Activated T-cell treated with anti-CD3 and anti-CD28 coated beads, Interleukin-2, amount 50 U/mL, for 24 hours (primary cell): ENCODE measurements around the gene HIPK2.
A peak's percentile ranks its signal among the peaks of the same experiment; 100 is the strongest.

Experiments
- DNase-seq: peaks from one replicate; pipeline ENCODE4 v3.0.0-alpha.2; 2020
- H3K27ac Mint-ChIP-seq: 2 replicates; pipeline ENCODE4 v1.8.0; 2020; ENCODE audit warnings: mild to moderate bottlenecking, mixed read lengths
- H3K27me3 Mint-ChIP-seq: 2 replicates; pipeline ENCODE4 v1.8.0; 2020; ENCODE audit warnings: mixed read lengths
- H3K36me3 Mint-ChIP-seq: 2 replicates; pipeline ENCODE4 v1.8.0; 2020; ENCODE audit warnings: low read depth, mixed read lengths
- H3K4me1 Mint-ChIP-seq: 2 replicates; pipeline ENCODE4 v1.8.0; 2020; ENCODE audit warnings: low read depth, mixed read lengths
- H3K4me3 Mint-ChIP-seq: 2 replicates; pipeline ENCODE4 v1.8.0; 2020; ENCODE audit warnings: mild to moderate bottlenecking, moderate library complexity, mixed read lengths
- H3K9me3 Mint-ChIP-seq: 2 replicates; pipeline ENCODE4 v1.8.0; 2020; ENCODE audit warnings: mixed read lengths

HIPK2 gene

GRCh38 chr7:139804571-139804970 lies 26.8 kb upstream of the HIPK2 start:
- Mint-ChIP-seq H3K4me1 (peaks cover 3% of the 10 kb centered on the region), H3K36me3 (peaks cover 10% of the 10 kb centered on the region), H3K27ac (no peak overlapping the region), H3K9me3 (peaks cover 18% of the 10 kb centered on the region), H3K27me3 (no peaks in the 10 kb centered on the region), H3K4me3 (no peak overlapping the region)
- no peak for DNase-seq

GRCh38 chr7:139799586-139799985 lies 21.8 kb upstream of the HIPK2 start:
- H3K36me3 Mint-ChIP-seq, result peaks cover 7% of the 10 kb centered on the region
- H3K27ac Mint-ChIP-seq, result no peak overlapping the region
- no peak overlapping the region for H3K4me3 Mint-ChIP-seq
- DNase-seq, result no peak
- peaks cover 13% of the 10 kb centered on the region for H3K9me3 Mint-ChIP-seq
- no peaks in the 10 kb centered on the region for H3K27me3 Mint-ChIP-seq
- peaks cover 11% of the 10 kb centered on the region for H3K4me1 Mint-ChIP-seq

GRCh38 chr7:139798892-139799291 lies 21.1 kb upstream of the HIPK2 start:
- no peak overlapping the region for H3K4me3 Mint-ChIP-seq
- H3K9me3 Mint-ChIP-seq, result peaks cover 9% of the 10 kb centered on the region
- H3K27ac Mint-ChIP-seq, result no peak overlapping the region
- H3K4me1 Mint-ChIP-seq, result peaks cover 11% of the 10 kb centered on the region
- no peaks in the 10 kb centered on the region for H3K27me3 Mint-ChIP-seq
- no peak for DNase-seq
- peaks cover 7% of the 10 kb centered on the region for H3K36me3 Mint-ChIP-seq

GRCh38 chr7:139798221-139798620 lies 20.4 kb upstream of the HIPK2 start:
- Mint-ChIP-seq H3K27ac (no peak overlapping the region), H3K9me3 (peaks cover 8% of the 10 kb centered on the region), H3K36me3 (peaks cover 5% of the 10 kb centered on the region), H3K27me3 (no peaks in the 10 kb centered on the region), H3K4me3 (no peak overlapping the region), H3K4me1 (peaks cover 11% of the 10 kb centered on the region)
- DNase-seq, result no peak

GRCh38 chr7:139797607-139798006 lies 19.8 kb upstream of the HIPK2 start:
- Mint-ChIP-seq H3K9me3 (peaks cover 3% of the 10 kb centered on the region), H3K4me3 (no peak overlapping the region), H3K4me1 (peaks cover 9% of the 10 kb centered on the region), H3K36me3 (no peaks in the 10 kb centered on the region), H3K27ac (no peak overlapping the region), H3K27me3 (no peaks in the 10 kb centered on the region)
- no peak for DNase-seq

- no peak overlapping the region for H3K4me3 Mint-ChIP-seq
- H3K36me3 Mint-ChIP-seq, result peaks cover 2% of the 10 kb centered on the region
- no peaks in the 10 kb centered on the region for H3K4me1 Mint-ChIP-seq
Observed at GRCh38 chr7:139791316-139791715, 13.5 kb upstream of the HIPK2 start.

GRCh38 chr7:139784648-139785047 lies 6.8 kb upstream of the HIPK2 start:
- H3K9me3 Mint-ChIP-seq, result no peaks in the 10 kb centered on the region
- no peaks in the 10 kb centered on the region for H3K27me3 Mint-ChIP-seq
- H3K4me3 Mint-ChIP-seq, result no peak overlapping the region
- DNase-seq, result no peak
- H3K27ac Mint-ChIP-seq, result no peak overlapping the region
- peaks cover 6% of the 10 kb centered on the region for H3K4me1 Mint-ChIP-seq
- no peaks in the 10 kb centered on the region for H3K36me3 Mint-ChIP-seq

More at GRCh38 chr7:139791316-139791715, 13.5 kb upstream of the HIPK2 start:
- H3K27me3 Mint-ChIP-seq, result no peaks in the 10 kb centered on the region
- H3K27ac Mint-ChIP-seq, result no peak overlapping the region
- no peaks in the 10 kb centered on the region for H3K9me3 Mint-ChIP-seq
- DNase-seq, result no peak

- H3K27ac Mint-ChIP-seq, result no peak overlapping the region
- H3K27me3 Mint-ChIP-seq, result no peaks in the 10 kb centered on the region
- no peak overlapping the region for H3K4me3 Mint-ChIP-seq
- no peaks in the 10 kb centered on the region for H3K36me3 Mint-ChIP-seq
- H3K4me1 Mint-ChIP-seq, result peaks cover 13% of the 10 kb centered on the region
- H3K9me3 Mint-ChIP-seq, result no peaks in the 10 kb centered on the region
- no peak for DNase-seq
Observed at GRCh38 chr7:139783647-139784385, 6.0 kb upstream of the HIPK2 start.

- Mint-ChIP-seq H3K4me3 (no peak overlapping the region), H3K9me3 (no peaks in the 10 kb centered on the region), H3K27me3 (no peaks in the 10 kb centered on the region), H3K27ac (no peak overlapping the region), H3K36me3 (peaks cover 6% of the 10 kb centered on the region), H3K4me1 (peaks cover 16% of the 10 kb centered on the region)
- no peak for DNase-seq
Observed at GRCh38 chr7:139782932-139783331, 5.1 kb upstream of the HIPK2 start.

GRCh38 chr7:139777133-139777891 lies 486 bp downstream of the HIPK2 start:
- peaks cover 31% of the 10 kb centered on the region for H3K36me3 Mint-ChIP-seq
- DNase-seq, result peak; percentile 62
- peak overlapping the region; percentile 95 for H3K4me3 Mint-ChIP-seq
- no peaks in the 10 kb centered on the region for H3K9me3 Mint-ChIP-seq
- H3K27me3 Mint-ChIP-seq, result no peaks in the 10 kb centered on the region
- peaks cover 55% of the 10 kb centered on the region for H3K4me1 Mint-ChIP-seq
- peak overlapping the region; percentile 92 for H3K27ac Mint-ChIP-seq

- Mint-ChIP-seq H3K27ac (peak overlapping the region; percentile 92), H3K4me3 (peak overlapping the region; percentile 95), H3K9me3 (no peaks in the 10 kb centered on the region), H3K36me3 (peaks cover 36% of the 10 kb centered on the region), H3K27me3 (no peaks in the 10 kb centered on the region), H3K4me1 (peaks cover 60% of the 10 kb centered on the region)
- DNase-seq, result peak; percentile 58
Observed at GRCh38 chr7:139776486-139777132, 1.2 kb downstream of the HIPK2 start.

GRCh38 chr7:139775829-139776266 lies 1.9 kb downstream of the HIPK2 start:
- peaks cover 66% of the 10 kb centered on the region for H3K4me1 Mint-ChIP-seq
- no peaks in the 10 kb centered on the region for H3K27me3 Mint-ChIP-seq
- peaks cover 42% of the 10 kb centered on the region for H3K36me3 Mint-ChIP-seq
- peak overlapping the region; percentile 92 for H3K27ac Mint-ChIP-seq
- peak; percentile 53 for DNase-seq
- peak overlapping the region; percentile 95 for H3K4me3 Mint-ChIP-seq
- H3K9me3 Mint-ChIP-seq, result no peaks in the 10 kb centered on the region

- Mint-ChIP-seq H3K9me3 (no peaks in the 10 kb centered on the region), H3K27me3 (no peaks in the 10 kb centered on the region), H3K4me3 (peak overlapping the region; percentile 95), H3K27ac (peak overlapping the region; percentile 92), H3K36me3 (peaks cover 48% of the 10 kb centered on the region), H3K4me1 (peaks cover 75% of the 10 kb centered on the region)
- DNase-seq, result no peak
Observed at GRCh38 chr7:139774376-139774775, 3.4 kb downstream of the HIPK2 start.

GRCh38 chr7:139773371-139773770 lies 4.4 kb downstream of the HIPK2 start:
- H3K9me3 Mint-ChIP-seq, result no peaks in the 10 kb centered on the region
- H3K36me3 Mint-ChIP-seq, result peaks cover 52% of the 10 kb centered on the region
- no peaks in the 10 kb centered on the region for H3K27me3 Mint-ChIP-seq
- DNase-seq, result no peak
- H3K4me3 Mint-ChIP-seq, result peak overlapping the region; percentile 51
- H3K27ac Mint-ChIP-seq, result peak overlapping the region; percentile 92
- peaks cover 76% of the 10 kb centered on the region for H3K4me1 Mint-ChIP-seq
